Measurements from ENCODE around the gene TMEM229B.

TMEM229B gene

GRCh38 chr14:67529947-67530935 is 41.7 kb upstream of the TMEM229B start:
- TF ChIP-seq, protein P1, sequence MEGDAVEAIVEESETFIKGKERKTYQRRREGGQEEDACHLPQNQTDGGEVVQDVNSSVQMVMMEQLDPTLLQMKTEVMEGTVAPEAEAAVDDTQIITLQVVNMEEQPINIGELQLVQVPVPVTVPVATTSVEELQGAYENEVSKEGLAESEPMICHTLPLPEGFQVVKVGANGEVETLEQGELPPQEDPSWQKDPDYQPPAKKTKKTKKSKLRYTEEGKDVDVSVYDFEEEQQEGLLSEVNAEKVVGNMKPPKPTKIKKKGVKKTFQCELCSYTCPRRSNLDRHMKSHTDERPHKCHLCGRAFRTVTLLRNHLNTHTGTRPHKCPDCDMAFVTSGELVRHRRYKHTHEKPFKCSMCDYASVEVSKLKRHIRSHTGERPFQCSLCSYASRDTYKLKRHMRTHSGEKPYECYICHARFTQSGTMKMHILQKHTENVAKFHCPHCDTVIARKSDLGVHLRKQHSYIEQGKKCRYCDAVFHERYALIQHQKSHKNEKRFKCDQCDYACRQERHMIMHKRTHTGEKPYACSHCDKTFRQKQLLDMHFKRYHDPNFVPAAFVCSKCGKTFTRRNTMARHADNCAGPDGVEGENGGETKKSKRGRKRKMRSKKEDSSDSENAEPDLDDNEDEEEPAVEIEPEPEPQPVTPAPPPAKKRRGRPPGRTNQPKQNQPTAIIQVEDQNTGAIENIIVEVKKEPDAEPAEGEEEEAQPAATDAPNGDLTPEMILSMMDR (conservative IDR thresholded peaks at IDR 0.05; ENCODE audit: low read length): no peak
- no peak for TF ChIP-seq EZH2phosphoT487 (IDR thresholded peaks at IDR 0.05; ENCODE audit: borderline replicate concordance)
- peaks cover 22% of the 10 kb centered on the region for H3K27me3 ChIP-seq (ENCODE audit: insufficient read depth, low read length, poor library complexity, severe bottlenecking)

DNA sequence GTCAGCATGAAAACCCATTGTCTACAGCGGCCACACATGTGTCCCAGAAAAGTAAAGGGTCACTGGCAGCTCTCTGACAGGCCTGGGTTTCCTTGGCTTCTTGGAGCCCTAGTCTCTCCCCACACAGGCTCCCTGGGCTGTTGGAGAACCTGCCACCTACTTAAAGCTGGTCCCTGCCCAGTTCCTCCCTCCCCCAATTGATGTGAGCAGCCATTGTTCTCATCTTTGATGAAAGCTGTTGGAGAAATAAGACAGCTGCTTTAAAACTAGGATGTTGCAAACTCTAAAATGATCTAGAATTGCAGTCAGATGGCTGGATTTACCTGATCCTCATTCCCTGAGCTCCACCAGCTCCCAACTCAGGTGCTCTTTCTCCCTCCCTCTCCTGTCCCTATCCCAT is 39.8 kb upstream of the TMEM229B start:
- Histone ChIP-seq H3K9me3 (ENCODE audit: insufficient read depth, low read depth, low read length) (no peaks in the 10 kb centered on the region), H3K4me2 (ENCODE audit: low read depth, low read length, poor library complexity, severe bottlenecking) (no peak overlapping the region), H3K4me1 (ENCODE audit: insufficient read depth, low read length, poor library complexity, severe bottlenecking) (peaks cover 5% of the 10 kb centered on the region), H3K9me2 (replicated peaks; ENCODE audit: low read depth, low read length) (no peaks in the 10 kb centered on the region), H3K79me2 (ENCODE audit: insufficient read depth, low read length) (no peaks in the 10 kb centered on the region), H2AFZ (ENCODE audit: low read length) (no peak overlapping the region), H3K4me3 (ENCODE audit: low read length, poor library complexity, severe bottlenecking) (no peak overlapping the region), H3K36me3 (ENCODE audit: insufficient read depth, low read length) (no peaks in the 10 kb centered on the region), H4K20me1 (ENCODE audit: insufficient read depth, low read length, poor library complexity, severe bottlenecking) (no peaks in the 10 kb centered on the region), H3F3A (ENCODE audit: low read depth) (no peaks in the 10 kb centered on the region), H3K27me3 (ENCODE audit: insufficient read depth, low read length, poor library complexity, severe bottlenecking) (peaks cover 28% of the 10 kb centered on the region), H3K9ac (ENCODE audit: low read depth, low read length, poor library complexity, severe bottlenecking) (no peak overlapping the region)
- TF ChIP-seq EZH2phosphoT487 (IDR thresholded peaks at IDR 0.05; ENCODE audit: borderline replicate concordance): no peak
- TF ChIP-seq, protein P1 (conservative IDR thresholded peaks at IDR 0.05; ENCODE audit: low read length): no peak

More at GRCh38 chr14:67529947-67530935, 41.7 kb upstream of the TMEM229B start:
- H3K9me2 ChIP-seq (replicated peaks; ENCODE audit: low read depth, low read length): no peaks in the 10 kb centered on the region
- H4K20me1 ChIP-seq (ENCODE audit: insufficient read depth, low read length, poor library complexity, severe bottlenecking): no peaks in the 10 kb centered on the region
- H3F3A ChIP-seq (ENCODE audit: low read depth): no peaks in the 10 kb centered on the region
- H3K4me2 ChIP-seq (ENCODE audit: low read depth, low read length, poor library complexity, severe bottlenecking): no peak overlapping the region
- H3K36me3 ChIP-seq (ENCODE audit: insufficient read depth, low read length): no peaks in the 10 kb centered on the region
- no peak overlapping the region for H2AFZ ChIP-seq (ENCODE audit: low read length)
- no peak overlapping the region for H3K4me3 ChIP-seq (ENCODE audit: low read length, poor library complexity, severe bottlenecking)
- no peaks in the 10 kb centered on the region for H3K9me3 ChIP-seq (ENCODE audit: insufficient read depth, low read depth, low read length)
- no peaks in the 10 kb centered on the region for H3K79me2 ChIP-seq (ENCODE audit: insufficient read depth, low read length)
- H3K9ac ChIP-seq (ENCODE audit: low read depth, low read length, poor library complexity, severe bottlenecking): no peak overlapping the region
- H3K4me1 ChIP-seq (ENCODE audit: insufficient read depth, low read length, poor library complexity, severe bottlenecking): no peaks in the 10 kb centered on the region

DNA sequence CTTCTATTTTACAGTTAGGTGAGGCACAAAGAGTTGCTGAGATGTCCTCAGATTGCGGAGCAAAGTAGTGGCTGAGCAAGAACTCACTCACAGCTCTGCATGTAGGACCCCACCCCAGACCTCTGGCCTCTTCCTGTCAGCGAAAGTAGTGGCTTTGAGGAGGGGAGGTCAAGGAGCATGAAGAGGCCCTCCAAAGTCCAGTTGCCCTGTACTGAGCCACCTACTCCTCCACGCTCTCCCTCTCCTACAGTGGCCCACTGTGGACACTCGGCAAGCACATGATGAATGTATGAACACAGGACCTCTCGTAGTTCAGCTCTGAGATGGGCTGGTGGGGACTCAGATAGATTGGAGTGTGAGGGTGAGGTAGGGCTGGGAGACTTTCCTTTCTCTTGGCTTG is 39.2 kb upstream of the TMEM229B start:
- no peaks in the 10 kb centered on the region for H3K9me2 ChIP-seq (replicated peaks; ENCODE audit: low read depth, low read length)
- TF ChIP-seq, protein P1 (conservative IDR thresholded peaks at IDR 0.05; ENCODE audit: low read length): no peak
- no peak for TF ChIP-seq EZH2phosphoT487 (IDR thresholded peaks at IDR 0.05; ENCODE audit: borderline replicate concordance)
- H3K9me3 ChIP-seq (ENCODE audit: insufficient read depth, low read depth, low read length): no peaks in the 10 kb centered on the region
- H3K4me3 ChIP-seq (ENCODE audit: low read length, poor library complexity, severe bottlenecking): no peak overlapping the region
- H3K9ac ChIP-seq (ENCODE audit: low read depth, low read length, poor library complexity, severe bottlenecking): no peak overlapping the region
- H3K4me1 ChIP-seq (ENCODE audit: insufficient read depth, low read length, poor library complexity, severe bottlenecking): peaks cover 5% of the 10 kb centered on the region
- no peak overlapping the region for H2AFZ ChIP-seq (ENCODE audit: low read length)
- peaks cover 27% of the 10 kb centered on the region for H3K27me3 ChIP-seq (ENCODE audit: insufficient read depth, low read length, poor library complexity, severe bottlenecking)
- H4K20me1 ChIP-seq (ENCODE audit: insufficient read depth, low read length, poor library complexity, severe bottlenecking): no peaks in the 10 kb centered on the region
- no peaks in the 10 kb centered on the region for H3K36me3 ChIP-seq (ENCODE audit: insufficient read depth, low read length)
- no peaks in the 10 kb centered on the region for H3F3A ChIP-seq (ENCODE audit: low read depth)
- H3K4me2 ChIP-seq (ENCODE audit: low read depth, low read length, poor library complexity, severe bottlenecking): no peak overlapping the region
- H3K79me2 ChIP-seq (ENCODE audit: insufficient read depth, low read length): no peaks in the 10 kb centered on the region

All from Loucy (cell line).